Upper lobe of left lung (tissue), 4 donors: Measurements from ENCODE around the gene GLRB.

Source experiments
- CTCF ChIP-seq, 6 experiments: fragments of 450-650 bp in 4 of 6; fragments of 200-600 bp in 2 of 6; sonication (generic) in 2 of 6; IDR thresholded peaks; one replicate each; pipeline ENCODE4 v1.5.1; 2016 to 2019; ENCODE audit warnings: antibody characterized with exemption in 6 of 6
- EP300 ChIP-seq, 4 donors: sonication (generic); formaldehyde crosslinking; IDR thresholded peaks; one replicate each; pipeline ENCODE4 v1.5.1; 2017; ENCODE audit warnings: antibody characterized with exemption in 4 of 4, control low read depth in 2 of 4
- POLR2A ChIP-seq, 4 donors: fragments of 450-650 bp; IDR thresholded peaks; one replicate each; pipeline ENCODE4 v1.5.1; 2016 to 2017; ENCODE audit warnings: antibody characterized with exemption in 4 of 4, mild to moderate bottlenecking in 2 of 4
- POLR2AphosphoS5 ChIP-seq, 2 donors: sonication (generic); formaldehyde crosslinking; IDR thresholded peaks; one replicate each; pipeline ENCODE4 v1.5.1; 2017; ENCODE audit warnings: antibody characterized with exemption in 2 of 2

- TF ChIP-seq CTCF (IDR thresholded peaks at IDR 0.05) (no peak), POLR2AphosphoS5 (IDR thresholded peaks at IDR 0.05) (no peak), EP300 (IDR thresholded peaks at IDR 0.05) (no peak), POLR2A (IDR thresholded peaks at IDR 0.05) (no peak)
Measured at GRCh38 chr4:157143369-157143768, 67.4 kb downstream of the GLRB start.
